ENCODE results near the gene NPY2R.

DNA sequence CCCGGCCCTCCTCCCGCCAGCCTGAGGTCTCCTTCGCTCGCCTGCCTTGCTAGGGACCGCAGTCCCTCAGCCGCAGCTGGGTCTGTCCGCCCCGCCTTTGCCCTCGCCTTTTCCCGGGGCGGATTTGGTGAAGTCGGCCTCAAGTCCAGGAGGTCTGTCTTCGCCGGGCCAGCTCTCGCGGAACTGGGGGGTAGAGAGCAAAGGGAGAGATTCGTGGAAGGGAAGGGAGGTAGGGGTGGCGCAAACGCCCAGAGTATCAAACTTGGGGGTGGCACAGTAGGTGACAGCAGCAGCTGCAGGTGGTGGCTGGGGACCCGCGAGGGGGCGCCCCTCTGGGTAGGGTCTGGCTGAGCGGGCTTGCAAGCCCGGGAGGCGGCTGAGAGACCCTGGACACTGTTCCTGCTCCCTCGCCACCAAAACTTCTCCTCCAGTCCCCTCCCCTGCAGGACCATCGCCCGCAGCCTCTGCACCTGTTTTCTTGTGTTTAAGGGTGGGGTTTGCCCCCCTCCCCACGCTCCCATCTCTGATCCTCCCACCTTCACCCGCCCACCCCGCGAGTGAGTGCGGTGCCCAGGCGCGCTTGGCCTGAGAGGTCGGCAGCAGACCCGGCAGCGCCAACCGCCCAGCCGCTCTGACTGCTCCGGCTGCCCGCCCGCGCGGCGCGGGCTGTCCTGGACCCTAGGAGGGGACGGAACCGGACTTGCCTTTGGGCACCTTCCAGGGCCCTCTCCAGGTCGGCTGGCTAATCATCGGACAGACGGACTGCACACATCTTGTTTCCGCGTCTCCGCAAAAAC, at the start of gene NPY2R:
- TF ChIP-seq, protein P1, sequence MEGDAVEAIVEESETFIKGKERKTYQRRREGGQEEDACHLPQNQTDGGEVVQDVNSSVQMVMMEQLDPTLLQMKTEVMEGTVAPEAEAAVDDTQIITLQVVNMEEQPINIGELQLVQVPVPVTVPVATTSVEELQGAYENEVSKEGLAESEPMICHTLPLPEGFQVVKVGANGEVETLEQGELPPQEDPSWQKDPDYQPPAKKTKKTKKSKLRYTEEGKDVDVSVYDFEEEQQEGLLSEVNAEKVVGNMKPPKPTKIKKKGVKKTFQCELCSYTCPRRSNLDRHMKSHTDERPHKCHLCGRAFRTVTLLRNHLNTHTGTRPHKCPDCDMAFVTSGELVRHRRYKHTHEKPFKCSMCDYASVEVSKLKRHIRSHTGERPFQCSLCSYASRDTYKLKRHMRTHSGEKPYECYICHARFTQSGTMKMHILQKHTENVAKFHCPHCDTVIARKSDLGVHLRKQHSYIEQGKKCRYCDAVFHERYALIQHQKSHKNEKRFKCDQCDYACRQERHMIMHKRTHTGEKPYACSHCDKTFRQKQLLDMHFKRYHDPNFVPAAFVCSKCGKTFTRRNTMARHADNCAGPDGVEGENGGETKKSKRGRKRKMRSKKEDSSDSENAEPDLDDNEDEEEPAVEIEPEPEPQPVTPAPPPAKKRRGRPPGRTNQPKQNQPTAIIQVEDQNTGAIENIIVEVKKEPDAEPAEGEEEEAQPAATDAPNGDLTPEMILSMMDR (IDR thresholded peaks at IDR 0.05) = no peak
- TF ChIP-seq, protein P2, sequence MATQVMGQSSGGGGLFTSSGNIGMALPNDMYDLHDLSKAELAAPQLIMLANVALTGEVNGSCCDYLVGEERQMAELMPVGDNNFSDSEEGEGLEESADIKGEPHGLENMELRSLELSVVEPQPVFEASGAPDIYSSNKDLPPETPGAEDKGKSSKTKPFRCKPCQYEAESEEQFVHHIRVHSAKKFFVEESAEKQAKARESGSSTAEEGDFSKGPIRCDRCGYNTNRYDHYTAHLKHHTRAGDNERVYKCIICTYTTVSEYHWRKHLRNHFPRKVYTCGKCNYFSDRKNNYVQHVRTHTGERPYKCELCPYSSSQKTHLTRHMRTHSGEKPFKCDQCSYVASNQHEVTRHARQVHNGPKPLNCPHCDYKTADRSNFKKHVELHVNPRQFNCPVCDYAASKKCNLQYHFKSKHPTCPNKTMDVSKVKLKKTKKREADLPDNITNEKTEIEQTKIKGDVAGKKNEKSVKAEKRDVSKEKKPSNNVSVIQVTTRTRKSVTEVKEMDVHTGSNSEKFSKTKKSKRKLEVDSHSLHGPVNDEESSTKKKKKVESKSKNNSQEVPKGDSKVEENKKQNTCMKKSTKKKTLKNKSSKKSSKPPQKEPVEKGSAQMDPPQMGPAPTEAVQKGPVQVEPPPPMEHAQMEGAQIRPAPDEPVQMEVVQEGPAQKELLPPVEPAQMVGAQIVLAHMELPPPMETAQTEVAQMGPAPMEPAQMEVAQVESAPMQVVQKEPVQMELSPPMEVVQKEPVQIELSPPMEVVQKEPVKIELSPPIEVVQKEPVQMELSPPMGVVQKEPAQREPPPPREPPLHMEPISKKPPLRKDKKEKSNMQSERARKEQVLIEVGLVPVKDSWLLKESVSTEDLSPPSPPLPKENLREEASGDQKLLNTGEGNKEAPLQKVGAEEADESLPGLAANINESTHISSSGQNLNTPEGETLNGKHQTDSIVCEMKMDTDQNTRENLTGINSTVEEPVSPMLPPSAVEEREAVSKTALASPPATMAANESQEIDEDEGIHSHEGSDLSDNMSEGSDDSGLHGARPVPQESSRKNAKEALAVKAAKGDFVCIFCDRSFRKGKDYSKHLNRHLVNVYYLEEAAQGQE (IDR thresholded peaks at IDR 0.05; ENCODE audit: insufficient read depth in 1 of 2, low read depth in 2 of 2, low read length in 1 of 2) = no peak

Measured in Panc1 (cell line).